BLaER1 treated with 17β-estradiol and CSF1 and Interleukin-3, amounts not matched to agents 10 nM and 100 nM (cell line): Measurements from ENCODE around the gene RRP12.
A peak's percentile ranks its signal among the peaks of the same experiment; 100 is the strongest.

ENCODE experiments used
- H3K27ac ChIP-seq, 11 experiments: shearing (Covaris generic); formaldehyde crosslinking; 2 replicates each; pipeline ENCODE4 v1.8.1; 2022
- H3K27me3 ChIP-seq, 11 experiments: shearing (Covaris generic); formaldehyde crosslinking; 2 replicates each; pipeline ENCODE4 v1.8.1; 2022
- H3K36me3 ChIP-seq, 11 experiments: shearing (Covaris generic); formaldehyde crosslinking; 2 replicates each; pipeline ENCODE4 v1.8.1; 2022
- H3K4me1 ChIP-seq, 10 experiments: shearing (Covaris generic); formaldehyde crosslinking; 2 replicates each; pipeline ENCODE4 v1.8.1; 2022
- H3K4me2 ChIP-seq, 11 experiments: shearing (Covaris generic); formaldehyde crosslinking; 2 replicates each; pipeline ENCODE4 v1.8.1; 2022
- H3K4me3 ChIP-seq, 10 experiments: shearing (Covaris generic); formaldehyde crosslinking; 2 replicates each; pipeline ENCODE4 v1.8.1; 2022
- H3K9ac ChIP-seq, 11 experiments: shearing (Covaris generic); formaldehyde crosslinking; 2 replicates each; pipeline ENCODE4 v1.8.1; 2022
- H3K9me3 ChIP-seq, 11 experiments: shearing (Covaris generic); formaldehyde crosslinking; replicated peaks in 1 of 11; 2 replicates each; pipeline ENCODE4 v1.8.1; 2022
- H4K20me1 ChIP-seq, 11 experiments: shearing (Covaris generic); formaldehyde crosslinking; 2 replicates each; pipeline ENCODE4 v1.8.1; 2022
- Cebpa-rat ChIP-seq, 11 experiments: shearing (Covaris generic); IDR thresholded peaks; 2 replicates each; pipeline ENCODE4 v1.8.1; 2022

The RRP12 gene

GRCh38 chr10:97399843-97400545, 1.1 kb downstream of the RRP12 start:
- Histone ChIP-seq H3K27me3 (no peaks in the 10 kb centered on the region), H3K4me1 (peaks cover 15 to 67% (median 27%) of the 10 kb centered on the region in 10 experiments), H4K20me1 (peaks cover 0 to 49% (median 7%) of the 10 kb centered on the region in 11 experiments; a peak in 10 of 22 replicates), H3K4me3 (peak overlapping the region; percentile 79 to 100 (median 84)), H3K9me3 (no peaks in the 10 kb centered on the region), H3K36me3 (peaks cover 27 to 48% (median 45%) of the 10 kb centered on the region in 11 experiments), H3K27ac (peak overlapping the region; percentile 68 to 93 (median 81)), H3K4me2 (peak overlapping the region; percentile 77 to 98 (median 91)), H3K9ac (peak overlapping the region; percentile 76 to 93 (median 89))
- no peak for TF ChIP-seq Cebpa-rat (IDR thresholded peaks at IDR 0.05)

- H3K4me3 ChIP-seq, result no peak overlapping the region
- H3K36me3 ChIP-seq, result peaks cover 66 to 87% (median 85%) of the 10 kb centered on the region in 11 experiments
Measured at GRCh38 chr10:97396056-97396455, 5.1 kb downstream of the RRP12 start.

GRCh38 chr10:97393034-97393573, 8.0 kb downstream of the RRP12 start:
- peaks cover 94 to 97% (median 96%) of the 10 kb centered on the region in 11 experiments for H3K36me3 ChIP-seq
- no peak overlapping the region for H3K27ac ChIP-seq
- peaks cover 0 to 89% (median 0%) of the 10 kb centered on the region in 11 experiments; a peak in 7 of 22 replicates for H4K20me1 ChIP-seq
- H3K4me3 ChIP-seq, result no peak overlapping the region
- no peaks in the 10 kb centered on the region for H3K9me3 ChIP-seq
- peaks cover 0 to 42% (median 0%) of the 10 kb centered on the region in 10 experiments; a peak in 7 of 20 replicates for H3K4me1 ChIP-seq
- no peak for TF ChIP-seq Cebpa-rat (IDR thresholded peaks at IDR 0.05)
- H3K4me2 ChIP-seq, result no peak overlapping the region
- H3K27me3 ChIP-seq, result no peaks in the 10 kb centered on the region
- no peak overlapping the region; a peak in 1 of 22 replicates for H3K9ac ChIP-seq

More at GRCh38 chr10:97396056-97396455, 5.1 kb downstream of the RRP12 start:
- peaks cover 10 to 31% (median 17%) of the 10 kb centered on the region in 10 experiments; a peak in 19 of 20 replicates for H3K4me1 ChIP-seq
- no peak overlapping the region for H3K27ac ChIP-seq
- peak overlapping the region in 1 of 11 experiments; percentile 21; a peak in 3 of 22 replicates for H3K9ac ChIP-seq
- H3K9me3 ChIP-seq, result no peaks in the 10 kb centered on the region
- no peak overlapping the region; a peak in 1 of 22 replicates for H3K4me2 ChIP-seq
- H4K20me1 ChIP-seq, result peaks cover 0 to 87% (median 7%) of the 10 kb centered on the region in 11 experiments; a peak in 10 of 22 replicates
- TF ChIP-seq Cebpa-rat (IDR thresholded peaks at IDR 0.05), result no peak
- H3K27me3 ChIP-seq, result no peaks in the 10 kb centered on the region

GRCh38 chr10:97390091-97390490, 11.0 kb downstream of the RRP12 start:
- H3K36me3 ChIP-seq, result peaks cover 98 to 100% (median 100%) of the 10 kb centered on the region in 11 experiments
- H4K20me1 ChIP-seq, result peaks cover 0 to 80% (median 0%) of the 10 kb centered on the region in 11 experiments; a peak in 2 of 22 replicates
- no peaks in the 10 kb centered on the region for H3K9me3 ChIP-seq
- no peak overlapping the region for H3K4me3 ChIP-seq
- H3K4me2 ChIP-seq, result peak overlapping the region in 2 of 11 experiments; percentile 12 to 60; a peak in 3 of 22 replicates
- H3K9ac ChIP-seq, result peak overlapping the region in 1 of 11 experiments; percentile 31; a peak in 1 of 22 replicates
- H3K27me3 ChIP-seq, result no peaks in the 10 kb centered on the region
- no peak for TF ChIP-seq Cebpa-rat (IDR thresholded peaks at IDR 0.05)
- peak overlapping the region in 3 of 11 experiments; percentile 16 to 34 (median 22); a peak in 4 of 22 replicates for H3K27ac ChIP-seq
- H3K4me1 ChIP-seq, result peaks cover 0 to 28% (median 0%) of the 10 kb centered on the region in 10 experiments; a peak in 6 of 20 replicates

GRCh38 chr10:97388152-97388551, 13.0 kb downstream of the RRP12 start:
- peaks cover 99 to 100% (median 100%) of the 10 kb centered on the region in 11 experiments for H3K36me3 ChIP-seq
- H3K4me1 ChIP-seq, result peaks cover 0 to 28% (median 0%) of the 10 kb centered on the region in 10 experiments; a peak in 6 of 20 replicates
- no peak overlapping the region for H3K4me3 ChIP-seq
- no peaks in the 10 kb centered on the region for H3K9me3 ChIP-seq
- no peaks in the 10 kb centered on the region for H3K27me3 ChIP-seq
- TF ChIP-seq Cebpa-rat (IDR thresholded peaks at IDR 0.05), result no peak
- H3K4me2 ChIP-seq, result peak overlapping the region in 3 of 11 experiments; percentile 5 to 55 (median 44); a peak in 3 of 22 replicates
- H3K9ac ChIP-seq, result no peak overlapping the region
- peak overlapping the region in 4 of 11 experiments; percentile 19 to 39 (median 28); a peak in 3 of 22 replicates for H3K27ac ChIP-seq
- peaks cover 0 to 81% (median 0%) of the 10 kb centered on the region in 11 experiments; a peak in 3 of 22 replicates for H4K20me1 ChIP-seq

GRCh38 chr10:97385565-97385964, 15.6 kb downstream of the RRP12 start:
- H4K20me1 ChIP-seq, result peaks cover 0 to 56% (median 0%) of the 10 kb centered on the region in 11 experiments; a peak in 3 of 22 replicates
- H3K4me1 ChIP-seq, result peaks cover 0 to 25% (median 0%) of the 10 kb centered on the region in 10 experiments; a peak in 7 of 20 replicates
- peaks cover 96 to 100% (median 100%) of the 10 kb centered on the region in 11 experiments for H3K36me3 ChIP-seq

GRCh38 chr10:97384641-97385040, 16.5 kb downstream of the RRP12 start:
- peaks cover 96 to 100% (median 100%) of the 10 kb centered on the region in 11 experiments for H3K36me3 ChIP-seq
- no peak overlapping the region for H3K4me2 ChIP-seq
- peak overlapping the region in 4 of 11 experiments; percentile 3 to 54 (median 31); a peak in 4 of 22 replicates for H3K27ac ChIP-seq
- TF ChIP-seq Cebpa-rat (IDR thresholded peaks at IDR 0.05), result no peak
- no peaks in the 10 kb centered on the region for H3K9me3 ChIP-seq
- H3K4me3 ChIP-seq, result no peak overlapping the region
- peaks cover 0 to 46% (median 0%) of the 10 kb centered on the region in 11 experiments; a peak in 3 of 22 replicates for H4K20me1 ChIP-seq
- H3K9ac ChIP-seq, result peak overlapping the region in 1 of 11 experiments; percentile 30; a peak in 2 of 22 replicates
- no peaks in the 10 kb centered on the region for H3K27me3 ChIP-seq
- H3K4me1 ChIP-seq, result peaks cover 0 to 30% (median 3%) of the 10 kb centered on the region in 10 experiments; a peak in 9 of 20 replicates

More at GRCh38 chr10:97385565-97385964, 15.6 kb downstream of the RRP12 start:
- TF ChIP-seq Cebpa-rat (IDR thresholded peaks at IDR 0.05), result no peak
- peak overlapping the region in 6 of 11 experiments; percentile 20 to 55 (median 40); a peak in 8 of 22 replicates for H3K27ac ChIP-seq
- H3K9ac ChIP-seq, result peak overlapping the region in 5 of 11 experiments; percentile 1 to 30 (median 19); a peak in 4 of 22 replicates
- no peak overlapping the region for H3K4me2 ChIP-seq
- no peaks in the 10 kb centered on the region for H3K27me3 ChIP-seq
- H3K9me3 ChIP-seq, result no peaks in the 10 kb centered on the region
- H3K4me3 ChIP-seq, result no peak overlapping the region

- Histone ChIP-seq H3K4me2 (no peak overlapping the region), H3K9ac (peak overlapping the region in 3 of 11 experiments; percentile 24 to 38 (median 30); a peak in 5 of 22 replicates), H3K27me3 (no peaks in the 10 kb centered on the region), H3K9me3 (no peaks in the 10 kb centered on the region), H3K36me3 (peaks cover 96 to 100% (median 100%) of the 10 kb centered on the region in 11 experiments), H3K4me1 (peaks cover 0 to 35% (median 5%) of the 10 kb centered on the region in 10 experiments; a peak in 9 of 20 replicates), H4K20me1 (peaks cover 0 to 48% (median 0%) of the 10 kb centered on the region in 11 experiments; a peak in 3 of 22 replicates), H3K27ac (peak overlapping the region in 4 of 11 experiments; percentile 16 to 54 (median 38); a peak in 6 of 22 replicates), H3K4me3 (no peak overlapping the region)
- no peak for TF ChIP-seq Cebpa-rat (IDR thresholded peaks at IDR 0.05)
Measured at GRCh38 chr10:97384156-97384555, 17.0 kb downstream of the RRP12 start.
